SK-N-SH treated with all-trans-retinoic acid at 6 μM for 48 hours (cell line): ENCODE data around the gene ANGPT4.

Experiments
- ATAC-seq: fragments of 200-7000 bp; cut with Tn5 transposase; 3 replicates; pipeline ENCODE4 v1.9.1; 2020; ENCODE audit warnings: mild to moderate bottlenecking, moderate library complexity
- ARNTL ChIP-seq: fragments of 450-650 bp; formaldehyde crosslinking; IDR thresholded peaks from 2 replicates; pipeline ENCODE4 v1.5.0; 2020; ENCODE audit warnings: low read depth, mild to moderate bottlenecking, moderate library complexity, borderline replicate concordance
- BACH2 ChIP-seq: fragments of 250-450 bp; sonication (Bioruptor Pico); IDR thresholded peaks from 2 replicates; pipeline ENCODE4 v1.9.0; 2021; ENCODE audit warnings: mild to moderate bottlenecking, borderline replicate concordance
- CSDC2 ChIP-seq: fragments of 250-450 bp; sonication (Bioruptor Pico); IDR thresholded peaks from 2 replicates; pipeline ENCODE4 v1.5.0; 2020; ENCODE audit warnings: mild to moderate bottlenecking, moderate library complexity
- ESRRG ChIP-seq: fragments of 250-450 bp; sonication (Bioruptor Pico); IDR thresholded peaks from 2 replicates; pipeline ENCODE4 v1.6.1; 2021; ENCODE audit warnings: mild to moderate bottlenecking
- GLIS3 ChIP-seq: fragments of 250-450 bp; sonication (Bioruptor Pico); IDR thresholded peaks from 2 replicates; pipeline ENCODE4 v1.5.0; 2020; ENCODE audit warnings: mild to moderate bottlenecking, moderate library complexity
- OSR1 ChIP-seq: fragments of 250-450 bp; sonication (Bioruptor Pico); IDR thresholded peaks from 2 replicates; pipeline ENCODE4 v1.8.0; 2022; ENCODE audit warnings: moderate library complexity, mild to moderate bottlenecking, inconsistent platforms
- PATZ1 ChIP-seq: fragments of 250-450 bp; sonication (Bioruptor Pico); IDR thresholded peaks from 2 replicates; pipeline ENCODE4 v1.8.0; 2020; ENCODE audit warnings: mild to moderate bottlenecking, moderate library complexity, borderline replicate concordance
- PPARA ChIP-seq: fragments of 250-450 bp; sonication (Bioruptor Pico); IDR thresholded peaks from 2 replicates; pipeline ENCODE4 v1.5.0; 2020; ENCODE audit warnings: mild to moderate bottlenecking, borderline replicate concordance
- TSHZ2 ChIP-seq: fragments of 250-450 bp; sonication (Bioruptor Pico); IDR thresholded peaks from 2 replicates; pipeline ENCODE4 v1.5.0; 2020; ENCODE audit warnings: mild to moderate bottlenecking, moderate library complexity
- ZC3H10 ChIP-seq: fragments of 250-450 bp; sonication (Bioruptor Pico); IDR thresholded peaks from 2 replicates; pipeline ENCODE4 v1.5.1; 2021; ENCODE audit warnings: mild to moderate bottlenecking, moderate library complexity
- ZFP3 ChIP-seq: fragments of 250-450 bp; sonication (Bioruptor Pico); IDR thresholded peaks from 2 replicates; pipeline ENCODE4 v1.5.0; 2020; ENCODE audit warnings: mild to moderate bottlenecking, moderate library complexity
- ZFP30 ChIP-seq: fragments of 450-650 bp; formaldehyde crosslinking; IDR thresholded peaks from 2 replicates; pipeline ENCODE4 v1.5.0; 2022; ENCODE audit warnings: mild to moderate bottlenecking, moderate library complexity
- ZNF565 ChIP-seq: fragments of 450-650 bp; formaldehyde crosslinking; conservative IDR thresholded peaks from 2 replicates; pipeline ENCODE4 v1.5.0; 2020; ENCODE audit warnings: low read depth, mild to moderate bottlenecking, moderate library complexity
- ZNF8 ChIP-seq: fragments of 450-650 bp; formaldehyde crosslinking; IDR thresholded peaks from 2 replicates; pipeline ENCODE4 v1.5.0; 2020; ENCODE audit warnings: mild to moderate bottlenecking, moderate library complexity
- TF ChIP-seq, protein P1 (sequence below): fragments of 250-450 bp; sonication (Bioruptor Pico); IDR thresholded peaks from 2 replicates; pipeline ENCODE4 v1.8.0; 2021; ENCODE audit warnings: low read depth, mild to moderate bottlenecking, moderate library complexity, borderline replicate concordance
- TF ChIP-seq, protein P2 (sequence below): fragments of 250-450 bp; sonication (Bioruptor Pico); IDR thresholded peaks from 2 replicates; pipeline ENCODE4 v1.5.1; 2021; ENCODE audit warnings: mild to moderate bottlenecking, moderate library complexity
- TF ChIP-seq, protein P3 (sequence below): fragments of 250-450 bp; sonication (Bioruptor Pico); IDR thresholded peaks from 2 replicates; pipeline ENCODE4 v1.5.1; 2020; ENCODE audit warnings: low read depth, mild to moderate bottlenecking, moderate library complexity

Gene ANGPT4

GRCh38 chr20:924639-925038 is 8.5 kb upstream of the ANGPT4 start:
- ATAC-seq = no peak
- TF ChIP-seq, protein P1, sequence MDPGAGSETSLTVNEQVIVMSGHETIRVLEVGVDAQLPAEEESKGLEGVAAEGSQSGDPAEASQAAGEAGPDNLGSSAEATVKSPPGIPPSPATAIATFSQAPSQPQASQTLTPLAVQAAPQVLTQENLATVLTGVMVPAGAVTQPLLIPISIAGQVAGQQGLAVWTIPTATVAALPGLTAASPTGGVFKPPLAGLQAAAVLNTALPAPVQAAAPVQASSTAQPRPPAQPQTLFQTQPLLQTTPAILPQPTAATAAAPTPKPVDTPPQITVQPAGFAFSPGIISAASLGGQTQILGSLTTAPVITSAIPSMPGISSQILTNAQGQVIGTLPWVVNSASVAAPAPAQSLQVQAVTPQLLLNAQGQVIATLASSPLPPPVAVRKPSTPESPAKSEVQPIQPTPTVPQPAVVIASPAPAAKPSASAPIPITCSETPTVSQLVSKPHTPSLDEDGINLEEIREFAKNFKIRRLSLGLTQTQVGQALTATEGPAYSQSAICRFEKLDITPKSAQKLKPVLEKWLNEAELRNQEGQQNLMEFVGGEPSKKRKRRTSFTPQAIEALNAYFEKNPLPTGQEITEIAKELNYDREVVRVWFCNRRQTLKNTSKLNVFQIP (CRISPR knock-in tag) = no peak
- TF ChIP-seq ARNTL (CRISPR knock-in tag) (no peak), ZNF565 (CRISPR knock-in tag) (no peak), OSR1 (CRISPR knock-in tag) (no peak), TSHZ2 (CRISPR knock-in tag) (no peak), CSDC2 (CRISPR knock-in tag) (no peak), BACH2 (CRISPR knock-in tag) (no peak), GLIS3 (CRISPR knock-in tag) (no peak), PATZ1 (CRISPR knock-in tag) (no peak), ESRRG (no peak), ZFP30 (CRISPR knock-in tag) (no peak), ZC3H10 (CRISPR knock-in tag) (no peak)
- TF ChIP-seq, protein P2, sequence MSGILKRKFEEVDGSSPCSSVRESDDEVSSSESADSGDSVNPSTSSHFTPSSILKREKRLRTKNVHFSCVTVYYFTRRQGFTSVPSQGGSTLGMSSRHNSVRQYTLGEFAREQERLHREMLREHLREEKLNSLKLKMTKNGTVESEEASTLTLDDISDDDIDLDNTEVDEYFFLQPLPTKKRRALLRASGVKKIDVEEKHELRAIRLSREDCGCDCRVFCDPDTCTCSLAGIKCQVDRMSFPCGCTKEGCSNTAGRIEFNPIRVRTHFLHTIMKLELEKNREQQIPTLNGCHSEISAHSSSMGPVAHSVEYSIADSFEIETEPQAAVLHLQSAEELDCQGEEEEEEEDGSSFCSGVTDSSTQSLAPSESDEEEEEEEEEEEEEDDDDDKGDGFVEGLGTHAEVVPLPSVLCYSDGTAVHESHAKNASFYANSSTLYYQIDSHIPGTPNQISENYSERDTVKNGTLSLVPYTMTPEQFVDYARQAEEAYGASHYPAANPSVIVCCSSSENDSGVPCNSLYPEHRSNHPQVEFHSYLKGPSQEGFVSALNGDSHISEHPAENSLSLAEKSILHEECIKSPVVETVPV (CRISPR knock-in tag) = no peak
- TF ChIP-seq, protein P3, sequence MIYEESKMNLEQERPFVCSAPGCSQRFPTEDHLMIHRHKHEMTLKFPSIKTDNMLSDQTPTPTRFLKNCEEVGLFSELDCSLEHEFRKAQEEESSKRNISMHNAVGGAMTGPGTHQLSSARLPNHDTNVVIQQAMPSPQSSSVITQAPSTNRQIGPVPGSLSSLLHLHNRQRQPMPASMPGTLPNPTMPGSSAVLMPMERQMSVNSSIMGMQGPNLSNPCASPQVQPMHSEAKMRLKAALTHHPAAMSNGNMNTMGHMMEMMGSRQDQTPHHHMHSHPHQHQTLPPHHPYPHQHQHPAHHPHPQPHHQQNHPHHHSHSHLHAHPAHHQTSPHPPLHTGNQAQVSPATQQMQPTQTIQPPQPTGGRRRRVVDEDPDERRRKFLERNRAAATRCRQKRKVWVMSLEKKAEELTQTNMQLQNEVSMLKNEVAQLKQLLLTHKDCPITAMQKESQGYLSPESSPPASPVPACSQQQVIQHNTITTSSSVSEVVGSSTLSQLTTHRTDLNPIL (CRISPR knock-in tag) = no peak

DNA sequence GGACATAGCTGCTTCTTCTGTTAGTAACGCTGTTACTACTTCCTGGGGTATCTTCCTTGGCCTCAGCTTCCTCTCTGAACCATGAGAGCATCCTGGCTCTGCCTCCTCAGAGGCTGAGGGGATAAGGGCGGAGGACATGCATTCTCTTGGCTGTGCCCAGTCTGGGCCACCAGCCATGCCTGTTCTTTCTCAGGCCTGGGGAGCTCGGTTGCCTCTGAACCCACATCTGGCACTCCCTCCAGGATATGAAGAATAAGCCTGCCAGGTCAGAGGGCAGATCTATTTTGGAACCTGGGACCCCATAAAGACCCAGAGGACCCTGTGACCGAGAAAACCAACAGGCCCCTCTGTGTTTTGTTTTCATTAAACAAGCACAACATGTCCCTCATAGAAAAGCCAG is 6.6 kb upstream of the ANGPT4 start:
- no peak for ATAC-seq
- TF ChIP-seq BACH2 (CRISPR knock-in tag) (no peak), ZFP3 (no peak), ZNF8 (CRISPR knock-in tag) (no peak), CSDC2 (CRISPR knock-in tag) (no peak), PPARA (no peak), ARNTL (CRISPR knock-in tag) (no peak), GLIS3 (CRISPR knock-in tag) (no peak), OSR1 (CRISPR knock-in tag) (no peak)
- TF ChIP-seq, protein P3 (CRISPR knock-in tag) = no peak
- TF ChIP-seq, protein P1 (CRISPR knock-in tag) = no peak
- TF ChIP-seq, protein P2 (CRISPR knock-in tag) = no peak
